Body of pancreas (tissue), 4 donors: ENCODE results near the gene KCNH8. TPM values are rescaled to one million over a fixed set of nuclear protein-coding genes. Genes with fewer than 3 reads are reported as not detected.

ENCODE experiments used
- ATAC-seq: fragments of 150-250 bp; one replicate; pipeline ENCODE4 v1.9.1; 2016
- DNase-seq, 4 donors: peaks; one replicate each; pipeline ENCODE4 v3.0.0-alpha.2; 2019
- H3K27ac ChIP-seq, 4 donors: fragments of 200-600 bp; sonication (generic); 1 replicate in 3 of 4; 2 replicates in 1 of 4; pipeline versions ENCODE4 v1.5.1 to v1.6.1; 2016 to 2019; ENCODE audit warnings: mild to moderate bottlenecking in 1 of 4, mixed read lengths in 1 of 4, moderate library complexity in 1 of 4
- H3K27me3 ChIP-seq, 2 donors: fragments of 200-600 bp; sonication (generic); one replicate each; pipeline ENCODE4 v1.6.0; 2016; ENCODE audit warnings: mild to moderate bottlenecking in 1 of 2
- H3K36me3 ChIP-seq, 2 donors: fragments of 200-600 bp; sonication (generic); replicated peaks in 1 of 2; 2 replicates each; pipeline ENCODE4 v1.5.1; 2016; ENCODE audit warnings: low read depth in 2 of 2; ENCODE audit not compliant: insufficient read depth in 1 of 2
- H3K4me1 ChIP-seq: fragments of 200-600 bp; sonication (generic); one replicate; pipeline ENCODE4 v1.6.0; 2016
- H3K4me3 ChIP-seq, 2 donors: fragments of 200-600 bp; sonication (generic); 1 replicate in 1 of 2; 2 replicates in 1 of 2; pipeline ENCODE4 v1.5.1; 2016 to 2019
- H3K9me3 ChIP-seq, 3 donors: fragments of 200-600 bp; sonication (generic); 1 replicate in 2 of 3; 2 replicates in 1 of 3; pipeline ENCODE4 v1.5.1; 2016
- POLR2A ChIP-seq, 3 donors: fragments of 450-650 bp; IDR thresholded peaks; one replicate each; pipeline ENCODE4 v1.6.1; 2016; ENCODE audit warnings: antibody characterized with exemption in 3 of 3, mild to moderate bottlenecking in 2 of 3
- WGBS, 2 donors: methylation state at CpG; one replicate each; pipeline ENCODE4 v1.1.5; 2017; 5-methylcytosine and 5-hydroxymethylcytosine counted together
- intact Hi-C: fragments of 100-400 bp; cut with DNase I; formaldehyde crosslinking; loops from one replicate; pipeline ENCODE4 v1.15.1; 2023
- total RNA-seq, 2 donors: library from RNA; depleted of rRNA; stranded (reverse); fragments of >200 nt; gene quantifications; one replicate each; pipeline ENCODE4 v1.1.0, GENCODE V29; 2016
- TF ChIP-seq, protein P1 (sequence below), 7 experiments: fragments of 450-650 bp in 4 of 7; fragments of 200-600 bp in 3 of 7; sonication (generic) in 3 of 7; IDR thresholded peaks; one replicate each; pipeline ENCODE4 v1.5.1; 2016 to 2019; ENCODE audit warnings: antibody characterized with exemption in 7 of 7

The KCNH8 gene
- total RNA-seq, 2 donors from 2014 or later, result 2.3 TPM

DNA sequence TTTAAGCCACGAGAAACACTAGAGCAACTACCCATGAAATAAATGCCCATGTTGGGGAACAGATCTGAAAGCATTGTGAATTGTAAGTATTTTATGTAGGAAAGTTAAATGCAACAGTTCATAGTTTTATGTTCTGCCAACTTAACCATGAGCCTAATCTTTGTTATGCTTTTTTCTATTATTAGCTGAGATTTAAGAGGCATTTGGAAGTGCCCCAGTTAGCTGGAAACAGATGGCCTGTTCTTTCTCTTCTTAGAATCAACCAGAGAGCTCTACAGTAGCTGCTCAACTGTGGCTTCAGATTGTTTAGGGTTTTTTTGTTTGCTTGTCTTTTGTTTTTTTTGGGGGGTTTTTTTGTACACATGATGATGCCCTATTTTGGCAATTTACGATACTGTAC, 284.4 kb downstream of the KCNH8 start:
- H3K4me3 ChIP-seq, result no peak overlapping the region
- intact Hi-C loops, result no loop called here
- H3K36me3 ChIP-seq, result no peaks in the 10 kb centered on the region
- H3K9me3 ChIP-seq, result no peaks in the 10 kb centered on the region
- 76 to 80% methylated on average over 2 of the region's 2 CpGs for WGBS, 2 donors
- H3K27me3 ChIP-seq, result no peaks in the 10 kb centered on the region
- DNase-seq (no peak), ATAC-seq (no peak)
- TF ChIP-seq, protein P1, sequence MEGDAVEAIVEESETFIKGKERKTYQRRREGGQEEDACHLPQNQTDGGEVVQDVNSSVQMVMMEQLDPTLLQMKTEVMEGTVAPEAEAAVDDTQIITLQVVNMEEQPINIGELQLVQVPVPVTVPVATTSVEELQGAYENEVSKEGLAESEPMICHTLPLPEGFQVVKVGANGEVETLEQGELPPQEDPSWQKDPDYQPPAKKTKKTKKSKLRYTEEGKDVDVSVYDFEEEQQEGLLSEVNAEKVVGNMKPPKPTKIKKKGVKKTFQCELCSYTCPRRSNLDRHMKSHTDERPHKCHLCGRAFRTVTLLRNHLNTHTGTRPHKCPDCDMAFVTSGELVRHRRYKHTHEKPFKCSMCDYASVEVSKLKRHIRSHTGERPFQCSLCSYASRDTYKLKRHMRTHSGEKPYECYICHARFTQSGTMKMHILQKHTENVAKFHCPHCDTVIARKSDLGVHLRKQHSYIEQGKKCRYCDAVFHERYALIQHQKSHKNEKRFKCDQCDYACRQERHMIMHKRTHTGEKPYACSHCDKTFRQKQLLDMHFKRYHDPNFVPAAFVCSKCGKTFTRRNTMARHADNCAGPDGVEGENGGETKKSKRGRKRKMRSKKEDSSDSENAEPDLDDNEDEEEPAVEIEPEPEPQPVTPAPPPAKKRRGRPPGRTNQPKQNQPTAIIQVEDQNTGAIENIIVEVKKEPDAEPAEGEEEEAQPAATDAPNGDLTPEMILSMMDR (IDR thresholded peaks at IDR 0.05), result no peak
- TF ChIP-seq POLR2A (IDR thresholded peaks at IDR 0.05), result no peak
- H3K27ac ChIP-seq, result no peak overlapping the region
- no peaks in the 10 kb centered on the region for H3K4me1 ChIP-seq

DNA sequence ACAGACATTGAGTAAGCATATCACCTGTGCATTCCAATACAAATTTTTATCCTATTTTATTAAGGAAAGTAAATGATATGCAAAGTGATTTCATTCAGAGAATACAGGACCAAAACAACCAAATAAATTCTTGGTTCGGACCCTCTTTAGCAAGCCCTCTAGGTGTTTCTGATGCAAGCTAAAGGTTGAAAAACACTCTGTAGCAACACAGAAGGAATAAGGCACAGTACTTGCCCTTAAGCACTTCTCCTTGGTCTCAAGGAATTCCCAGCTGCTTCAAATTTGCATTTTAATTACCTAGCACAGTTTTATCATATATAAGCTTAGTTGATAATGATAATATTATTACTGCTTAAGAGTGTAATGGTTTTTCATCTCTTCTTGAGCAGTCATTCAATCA, 288.4 kb downstream of the KCNH8 start:
- Histone ChIP-seq H3K9me3 (no peaks in the 10 kb centered on the region), H3K36me3 (peaks cover 0 to 2% of the 10 kb centered on the region in 2 donors), H3K27me3 (no peaks in the 10 kb centered on the region), H3K4me1 (no peaks in the 10 kb centered on the region), H3K4me3 (no peak overlapping the region), H3K27ac (no peak overlapping the region)
- intact Hi-C loops, result no loop called here
- DNase-seq, result no peak
- no peak for ATAC-seq
- TF ChIP-seq POLR2A (IDR thresholded peaks at IDR 0.05), result no peak
- TF ChIP-seq, protein P1 (IDR thresholded peaks at IDR 0.05), result no peak
- 52 to 69% methylated on average over 1 of the region's 1 CpG for WGBS, 2 donors

DNA sequence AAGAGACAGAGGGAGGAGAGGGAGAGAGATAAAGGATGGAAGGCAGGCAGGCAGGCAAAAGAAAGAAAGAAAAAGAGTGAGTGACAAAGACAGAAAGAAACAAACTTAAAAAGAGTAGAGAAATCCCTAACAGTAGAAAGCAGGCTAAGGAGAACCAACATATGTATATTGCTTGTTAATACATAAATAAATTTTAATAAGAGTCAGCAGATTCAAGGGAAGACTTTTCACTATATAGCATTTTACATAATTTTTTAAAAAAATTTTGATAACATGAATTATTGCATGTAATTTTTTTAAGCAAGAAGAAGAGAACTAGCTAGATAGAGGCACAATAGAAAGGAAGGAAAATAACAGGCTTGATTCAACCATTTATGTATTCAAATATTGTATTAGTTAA, 291.6 kb downstream of the KCNH8 start:
- H3K4me1 ChIP-seq, result no peaks in the 10 kb centered on the region
- H3K9me3 ChIP-seq, result no peaks in the 10 kb centered on the region
- no peak for ATAC-seq
- no peak overlapping the region for H3K4me3 ChIP-seq
- peaks cover 0 to 2% of the 10 kb centered on the region in 2 donors for H3K36me3 ChIP-seq
- no peaks in the 10 kb centered on the region for H3K27me3 ChIP-seq
- no peak overlapping the region for H3K27ac ChIP-seq
- TF ChIP-seq POLR2A (IDR thresholded peaks at IDR 0.05), result no peak
- TF ChIP-seq, protein P1 (IDR thresholded peaks at IDR 0.05), result no peak
- DNase-seq, result no peak
- intact Hi-C loops, result no loop called here

DNA sequence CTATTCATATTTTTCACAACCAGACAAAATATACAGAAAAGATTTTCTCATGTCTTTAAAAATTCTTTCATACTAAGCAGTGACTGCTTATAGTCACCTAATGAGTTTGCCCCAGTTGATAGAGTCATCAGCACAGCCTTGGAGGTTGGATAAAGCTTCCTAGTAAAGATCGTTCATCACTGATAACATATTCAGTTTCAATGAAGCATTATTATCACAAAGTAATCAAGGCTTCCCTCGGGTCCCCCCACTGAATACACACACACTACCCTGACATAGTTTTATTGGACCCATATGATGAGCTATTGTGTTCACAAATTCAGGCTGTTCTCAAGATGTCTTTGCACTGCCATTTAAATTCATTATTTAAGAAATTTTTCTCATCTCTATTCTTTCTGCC, 297.8 kb downstream of the KCNH8 start:
- ATAC-seq, result no peak
- intact Hi-C loops, result no loop called here
- WGBS, 2 donors, result 33 to 42% methylated on average over 2 of the region's 2 CpGs
- Histone ChIP-seq H3K27ac (no peak overlapping the region), H3K27me3 (no peaks in the 10 kb centered on the region), H3K4me3 (no peak overlapping the region), H3K36me3 (no peaks in the 10 kb centered on the region), H3K9me3 (no peaks in the 10 kb centered on the region), H3K4me1 (no peaks in the 10 kb centered on the region)
- TF ChIP-seq POLR2A (IDR thresholded peaks at IDR 0.05), result no peak
- TF ChIP-seq, protein P1 (IDR thresholded peaks at IDR 0.05), result no peak
- DNase-seq, result no peak

DNA sequence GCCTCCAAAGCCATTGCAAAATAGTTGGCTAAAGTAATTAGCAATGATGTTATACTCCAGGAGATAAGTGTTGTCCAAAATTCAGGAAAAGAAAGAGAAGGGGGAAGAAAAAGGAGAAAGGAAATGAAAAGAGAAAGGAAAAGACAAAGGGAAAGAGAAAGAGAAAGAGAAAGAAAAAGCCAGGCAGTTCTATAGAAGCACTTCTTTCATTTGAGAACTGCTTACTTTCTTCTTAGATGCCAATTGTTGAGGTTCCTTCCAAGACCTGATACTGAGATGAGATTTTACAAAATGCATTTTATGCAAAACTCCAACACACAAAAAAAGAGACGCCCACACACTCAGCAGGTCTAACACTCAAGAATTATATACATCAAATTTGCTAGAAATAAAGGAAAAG, 298.4 kb downstream of the KCNH8 start:
- 58 to 59% methylated on average over 1 of the region's 1 CpG for WGBS, 2 donors
- Histone ChIP-seq H3K4me1 (no peaks in the 10 kb centered on the region), H3K27ac (no peak overlapping the region), H3K4me3 (no peak overlapping the region), H3K27me3 (no peaks in the 10 kb centered on the region), H3K36me3 (no peaks in the 10 kb centered on the region), H3K9me3 (no peaks in the 10 kb centered on the region)
- intact Hi-C loops, result no loop called here
- TF ChIP-seq, protein P1 (IDR thresholded peaks at IDR 0.05), result no peak
- no peak for TF ChIP-seq POLR2A (IDR thresholded peaks at IDR 0.05)
- no peak for ATAC-seq
- no peak for DNase-seq
